NCI-H460 (cell line): Measurements from ENCODE around the gene LRRC36. TPM values are rescaled to one million over a fixed set of nuclear protein-coding genes. Genes with fewer than 3 reads are reported as not detected.

Source experiments
- DNase-seq: peaks from one replicate; pipeline ENCODE4 v3.0.0-alpha.2; 2016; ENCODE audit warnings: low read depth; ENCODE audit errors: extremely low read depth
- total RNA-seq: library from RNA; depleted of rRNA; stranded (reverse); fragments of >200 nt; shearing (Covaris generic); gene quantifications from 2 replicates; pipeline ENCODE4 v1.2.3, GENCODE V29; 2014

Gene LRRC36
- total RNA-seq, 1 experiment from 2014 or later: not detected

DNA sequence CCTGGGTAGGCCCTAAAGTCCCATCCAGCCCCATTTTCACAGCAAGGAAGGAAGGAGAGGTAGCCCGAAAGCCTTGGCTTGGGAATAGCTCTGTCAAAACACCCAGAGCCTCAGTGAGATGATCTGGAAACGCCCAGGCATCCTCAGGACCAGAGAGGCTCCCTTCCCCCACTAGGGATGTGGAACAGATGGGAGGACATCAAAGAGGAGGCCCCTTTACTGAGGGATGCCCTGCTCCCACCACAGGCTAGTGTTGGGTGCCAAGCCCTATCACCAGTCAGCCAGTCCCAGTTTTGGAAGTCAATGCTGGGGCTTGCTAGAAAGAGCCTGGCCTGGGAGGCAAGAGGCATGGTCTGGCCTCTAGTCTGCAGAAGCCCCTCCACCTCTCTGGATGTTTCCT, 62.0 kb downstream of the LRRC36 start:
- DNase-seq: no peak

GRCh38 chr16:67389911-67390815, 63.5 kb downstream of the LRRC36 start:
- no peak for DNase-seq

GRCh38 chr16:67390816-67391423, 64.3 kb downstream of the LRRC36 start:
- DNase-seq: no peak

GRCh38 chr16:67391424-67392300, 65.0 kb downstream of the LRRC36 start:
- DNase-seq: no peak

DNA sequence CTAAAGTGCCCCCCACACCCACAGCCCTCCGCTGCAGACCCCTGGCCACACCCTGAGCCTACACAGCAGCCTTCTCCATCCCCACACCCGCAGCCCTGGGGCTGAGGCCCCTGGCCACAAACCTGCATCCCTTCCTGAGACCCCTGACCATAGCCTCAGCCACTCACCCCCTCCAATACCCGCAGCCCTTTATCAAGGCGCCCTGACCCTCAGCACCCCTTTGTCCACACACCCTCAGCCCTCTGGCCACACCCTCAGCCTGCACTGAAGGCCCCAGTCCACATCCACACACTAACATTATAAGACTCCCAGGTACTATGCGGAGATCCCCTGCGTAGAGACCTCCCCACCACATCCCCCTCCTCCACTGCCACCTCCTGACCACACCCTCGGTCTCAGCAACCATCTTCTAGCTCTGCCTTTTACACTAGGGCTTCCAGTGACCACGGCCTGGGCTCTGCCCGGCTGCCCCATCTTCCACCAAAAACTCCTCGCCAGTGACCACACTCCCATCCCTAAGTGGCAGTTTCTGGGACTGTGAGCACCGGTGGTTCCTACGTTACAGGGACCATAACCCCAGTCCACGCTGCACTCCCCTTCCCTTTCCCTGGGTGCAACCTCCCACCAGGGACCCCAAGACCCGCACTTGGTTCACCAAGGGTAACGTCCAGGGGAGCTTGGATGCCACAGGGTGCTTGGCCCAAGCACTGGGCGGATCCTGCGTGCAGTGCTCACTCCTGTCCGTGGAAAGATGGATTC, 65.9 kb downstream of the LRRC36 start:
- DNase-seq: no peak

DNA sequence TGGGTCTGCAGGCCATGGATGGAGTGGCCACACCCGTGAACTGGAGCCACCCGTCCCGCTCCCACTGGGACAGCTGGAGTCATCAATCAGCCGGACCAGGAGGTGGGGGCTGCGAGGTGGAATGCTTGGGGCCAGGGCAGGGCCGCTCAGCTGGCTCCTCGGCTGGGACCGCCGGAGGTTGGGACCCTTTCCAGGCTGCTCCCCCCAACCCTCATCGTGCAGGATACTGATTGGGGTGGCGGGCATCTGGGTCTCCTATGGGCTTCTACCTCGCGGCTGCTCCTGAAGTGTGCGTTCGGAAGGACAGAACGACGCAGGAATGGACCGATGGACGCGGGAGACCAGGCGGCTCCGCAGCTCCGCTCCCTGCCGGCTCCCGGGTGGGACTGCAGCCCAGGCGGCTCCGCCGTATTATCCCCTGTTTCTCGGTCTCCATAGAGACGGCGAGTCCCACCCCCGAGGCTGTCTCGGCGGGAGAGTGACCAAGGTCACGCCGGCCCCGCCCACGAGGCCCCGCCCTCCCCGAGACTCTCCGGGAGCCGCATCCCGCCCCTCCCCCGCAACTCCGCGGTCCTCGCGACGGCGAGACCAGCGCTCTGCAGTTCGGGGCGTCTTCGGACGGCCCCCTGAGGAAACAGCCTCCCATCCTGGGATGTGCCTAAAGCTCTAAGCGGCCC, 66.6 kb downstream of the LRRC36 start, which contains the start of gene TPPP3:
Gene TPPP3 (minus strand): TSS at position 388 of the 677 bp plus-strand sequence. CDS start 2,387 bp downstream, outside the sequence.
- DNase-seq: peak; percentile 53

DNA sequence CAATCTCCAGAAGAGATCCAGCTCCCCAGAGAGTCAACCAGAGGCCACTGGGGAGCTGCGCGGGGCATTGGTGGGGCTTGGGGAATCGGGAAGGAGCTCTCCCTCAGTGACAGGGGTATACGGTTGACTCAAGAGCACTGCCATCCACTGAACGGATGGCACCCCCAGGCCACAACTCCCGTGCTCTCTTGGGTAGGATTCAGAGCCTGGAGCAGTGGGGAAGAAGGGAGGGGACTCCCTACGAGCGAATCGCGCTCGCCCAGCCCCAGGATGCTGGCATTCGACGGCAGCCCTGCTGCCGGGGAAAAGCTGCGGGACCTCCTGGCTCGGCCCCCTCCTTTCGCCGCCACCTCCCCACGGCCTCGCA, 67.2 kb downstream of the LRRC36 start:
- no peak for DNase-seq

- no peak for DNase-seq
Measured at GRCh38 chr16:67394155-67395104, 67.8 kb downstream of the LRRC36 start.

GRCh38 chr16:67395105-67395457, 68.5 kb downstream of the LRRC36 start:
- DNase-seq: no peak

- DNase-seq: no peak
Measured at GRCh38 chr16:67395458-67396158, 69.0 kb downstream of the LRRC36 start.

DNA sequence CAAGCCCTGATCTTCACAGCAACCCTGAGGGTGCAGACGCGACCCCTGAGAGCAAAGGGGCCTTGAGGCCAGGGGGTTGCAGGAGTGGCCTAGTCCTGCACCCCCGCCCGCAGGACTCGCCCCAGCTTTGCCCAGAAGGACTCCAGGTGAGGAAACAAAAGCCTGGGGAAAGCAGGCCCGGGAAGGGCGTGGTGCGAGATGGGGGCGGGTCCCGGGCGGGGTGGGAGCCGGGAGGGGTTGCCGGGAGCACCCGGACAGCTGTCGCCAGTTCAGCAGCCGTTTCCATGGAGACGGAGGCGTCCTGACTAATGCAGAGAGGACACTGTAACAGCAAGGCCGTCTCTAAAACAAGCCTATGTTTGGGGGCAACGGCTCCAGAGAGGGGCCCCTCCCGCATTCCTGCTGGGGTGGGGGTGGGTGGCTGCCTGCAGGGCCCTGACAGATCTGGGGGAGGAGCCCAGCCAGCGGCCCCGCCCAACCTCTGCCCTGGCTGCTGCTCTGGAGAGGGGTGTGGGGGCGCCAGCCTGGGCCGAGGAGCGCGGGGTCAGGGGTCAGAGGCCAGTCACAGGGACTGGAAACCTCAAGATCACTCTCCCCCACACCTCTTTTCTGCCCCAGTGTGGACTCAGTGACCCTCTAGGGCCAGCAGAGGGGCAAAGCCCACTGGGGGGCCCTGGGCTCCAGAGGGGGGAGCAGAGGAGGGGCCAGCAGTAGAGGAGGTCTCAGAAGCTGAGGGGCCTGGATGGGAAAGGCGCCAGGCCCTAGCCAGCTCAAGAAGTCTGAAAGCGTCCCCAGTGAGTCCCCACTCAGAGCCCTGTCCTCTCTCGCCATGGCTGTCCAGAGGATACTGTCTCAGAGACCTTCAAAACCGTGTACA, 69.8 kb downstream of the LRRC36 start:
- peak; percentile 36 for DNase-seq

GRCh38 chr16:67397036-67397801, 70.6 kb downstream of the LRRC36 start:
- no peak for DNase-seq

DNA sequence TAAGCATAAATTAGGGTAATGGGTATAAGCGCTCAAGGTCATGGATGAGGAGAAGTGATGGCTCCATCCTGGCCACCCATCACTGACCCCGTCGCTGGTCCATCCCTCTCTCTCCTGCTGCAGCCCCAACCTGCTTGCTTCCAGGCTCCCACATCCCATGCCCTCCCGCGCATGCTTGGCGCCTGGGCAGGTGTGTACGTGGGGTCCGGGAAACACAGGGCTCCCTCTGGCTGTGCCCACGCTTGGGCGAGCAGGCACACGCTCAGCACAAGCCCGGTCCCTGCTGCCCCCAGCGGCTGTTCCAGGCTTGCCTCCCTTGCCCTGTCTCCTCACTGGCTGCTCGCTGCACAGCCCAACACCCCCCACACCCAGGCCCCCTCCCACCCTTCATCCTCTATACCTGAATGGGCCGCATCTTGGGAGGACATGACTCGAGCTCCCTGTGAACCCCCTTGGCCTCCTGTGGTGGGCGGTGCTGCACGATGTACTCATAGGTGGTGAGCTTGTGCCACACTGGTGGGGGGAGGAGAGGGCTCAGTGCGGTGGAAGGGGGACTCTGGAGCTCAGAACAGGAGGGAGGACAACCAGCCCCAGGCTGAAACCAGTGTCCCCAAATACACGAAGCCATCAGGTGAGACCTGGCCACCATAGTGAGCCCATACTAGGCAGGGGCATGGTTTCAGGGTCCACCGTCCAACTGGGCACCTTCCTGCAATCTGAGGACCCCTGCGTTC, 71.4 kb downstream of the LRRC36 start:
- no peak for DNase-seq

DNA sequence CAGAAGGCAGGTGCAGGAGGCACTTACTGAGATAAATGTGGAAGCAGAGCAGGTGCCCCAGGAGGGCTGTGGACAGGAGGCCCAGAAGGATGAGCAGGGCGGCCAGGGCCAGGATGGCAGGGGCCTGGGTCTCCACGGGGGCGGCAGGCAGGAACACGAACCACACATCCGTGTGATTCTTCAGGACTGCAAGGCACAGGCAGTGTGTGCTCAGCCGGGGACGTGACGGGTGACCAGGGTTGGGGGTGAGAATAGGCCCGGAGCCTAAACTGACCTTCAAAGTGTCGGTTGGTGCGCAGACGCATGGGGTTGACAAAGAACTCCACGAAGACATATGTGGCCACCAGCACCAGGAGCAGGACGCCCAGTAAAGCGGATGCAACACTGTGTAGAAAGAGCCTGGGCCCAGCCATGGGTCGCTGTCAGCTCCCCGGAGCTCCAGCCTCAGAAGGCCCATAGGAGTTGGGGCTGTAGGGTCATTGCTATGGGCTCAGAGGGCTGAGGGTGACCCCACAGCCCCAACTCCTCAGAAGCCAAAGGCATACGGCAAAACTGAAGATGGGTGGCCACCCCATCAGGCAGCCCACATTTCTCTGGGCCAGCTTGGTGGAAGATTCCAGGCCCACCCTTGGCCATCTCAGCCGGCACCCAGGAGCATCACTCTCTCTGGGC, 72.1 kb downstream of the LRRC36 start:
- DNase-seq: no peak

- DNase-seq: no peak
Measured at GRCh38 chr16:67399218-67399733, 72.7 kb downstream of the LRRC36 start.
